ENCODE data around the gene CHST3.

GRCh38 chr10:72037266-72037665, 73.1 kb downstream of the CHST3 start:
- TF ChIP-seq CTCF (optimal IDR thresholded peaks at IDR 0.05 in 1 of 3, IDR thresholded peaks at IDR 0.05 in 1 of 3, conservative IDR thresholded peaks at IDR 0.05 in 1 of 3; ENCODE audit: extremely low read depth in 1 of 3, insufficient read depth in 2 of 3, low read length in 3 of 3), result no peak
- no peak for TF ChIP-seq EZH2 (IDR thresholded peaks at IDR 0.05; ENCODE audit: low read length)

Data from keratinocyte (primary cell).